ENCODE measurements around the gene SNRK.

- TF ChIP-seq, protein P1, sequence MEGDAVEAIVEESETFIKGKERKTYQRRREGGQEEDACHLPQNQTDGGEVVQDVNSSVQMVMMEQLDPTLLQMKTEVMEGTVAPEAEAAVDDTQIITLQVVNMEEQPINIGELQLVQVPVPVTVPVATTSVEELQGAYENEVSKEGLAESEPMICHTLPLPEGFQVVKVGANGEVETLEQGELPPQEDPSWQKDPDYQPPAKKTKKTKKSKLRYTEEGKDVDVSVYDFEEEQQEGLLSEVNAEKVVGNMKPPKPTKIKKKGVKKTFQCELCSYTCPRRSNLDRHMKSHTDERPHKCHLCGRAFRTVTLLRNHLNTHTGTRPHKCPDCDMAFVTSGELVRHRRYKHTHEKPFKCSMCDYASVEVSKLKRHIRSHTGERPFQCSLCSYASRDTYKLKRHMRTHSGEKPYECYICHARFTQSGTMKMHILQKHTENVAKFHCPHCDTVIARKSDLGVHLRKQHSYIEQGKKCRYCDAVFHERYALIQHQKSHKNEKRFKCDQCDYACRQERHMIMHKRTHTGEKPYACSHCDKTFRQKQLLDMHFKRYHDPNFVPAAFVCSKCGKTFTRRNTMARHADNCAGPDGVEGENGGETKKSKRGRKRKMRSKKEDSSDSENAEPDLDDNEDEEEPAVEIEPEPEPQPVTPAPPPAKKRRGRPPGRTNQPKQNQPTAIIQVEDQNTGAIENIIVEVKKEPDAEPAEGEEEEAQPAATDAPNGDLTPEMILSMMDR (IDR thresholded peaks at IDR 0.05) = no peak
- no peak for TF ChIP-seq POLR2A (IDR thresholded peaks at IDR 0.05)
These were observed 52.0 kb downstream of the SNRK start for GRCh38 chr3:43338295-43338694.

Measured in testis (tissue), 2 donors.